OCI-LY1 (cell line): Measurements from ENCODE around the gene AKNAD1.

Experiments
- H2AFZ ChIP-seq: fragments of 200-600 bp; sonication (generic), shearing (Covaris generic); 2 replicates; pipeline ENCODE4 v1.6.0; 2014; ENCODE audit warnings: antibody characterized with exemption, mild to moderate bottlenecking, low read length
- H3F3A ChIP-seq: fragments of 200-600 bp; sonication (generic), shearing (Covaris generic); 2 replicates; pipeline ENCODE4 v1.6.0; 2014; ENCODE audit warnings: mild to moderate bottlenecking, antibody characterized with exemption, low read length, moderate library complexity; ENCODE audit not compliant: insufficient read depth
- H3K27ac ChIP-seq: fragments of 200-600 bp; sonication (generic); 2 replicates; pipeline ENCODE4 v1.5.1; 2014; ENCODE audit warnings: low read length, mixed run types, mild to moderate bottlenecking, low read depth; ENCODE audit not compliant: poor library complexity, severe bottlenecking
- H3K27me3 ChIP-seq: fragments of 200-600 bp; sonication (generic); 2 replicates; pipeline ENCODE4 v1.6.0; 2014; ENCODE audit warnings: antibody characterized with exemption, mild to moderate bottlenecking, low read length, moderate library complexity; ENCODE audit not compliant: insufficient read depth
- H3K36me3 ChIP-seq: fragments of 200-600 bp; sonication (generic); 2 replicates; pipeline ENCODE4 v1.6.1; 2014; ENCODE audit warnings: mild to moderate bottlenecking, antibody characterized with exemption, low read length, moderate library complexity, mixed read lengths; ENCODE audit not compliant: insufficient read depth
- H3K4me1 ChIP-seq: fragments of 200-600 bp; sonication (generic); 2 replicates; pipeline ENCODE4 v1.5.1; 2014; ENCODE audit warnings: mild to moderate bottlenecking, low read length, moderate library complexity; ENCODE audit not compliant: insufficient read depth, severe bottlenecking
- H3K4me2 ChIP-seq: fragments of 200-600 bp; sonication (generic), shearing (Covaris generic); 2 replicates; pipeline ENCODE4 v1.6.1; 2014; ENCODE audit warnings: low read length
- H3K4me3 ChIP-seq: fragments of 200-600 bp; sonication (generic); 2 replicates; pipeline ENCODE4 v1.5.1; 2014; ENCODE audit warnings: low read length, low read depth, mild to moderate bottlenecking, mixed read lengths; ENCODE audit not compliant: poor library complexity, severe bottlenecking
- H3K79me2 ChIP-seq: fragments of 200-600 bp; shearing (Covaris generic); 2 replicates; pipeline ENCODE4 v1.6.1; 2016; ENCODE audit warnings: mixed run types, low read length, mixed read lengths; ENCODE audit not compliant: insufficient read depth
- H3K9ac ChIP-seq: fragments of 200-600 bp; sonication (generic), shearing (Covaris generic); 2 replicates; pipeline ENCODE4 v1.6.1; 2014; ENCODE audit warnings: mild to moderate bottlenecking, low read length, mixed read lengths
- H3K9me2 ChIP-seq: fragments of 200-600 bp; sonication (generic), shearing (Covaris generic); 2 replicates; pipeline ENCODE4 v1.6.1; 2014; ENCODE audit warnings: low read depth, mild to moderate bottlenecking, low read length, mixed read lengths
- H3K9me3 ChIP-seq: fragments of 200-600 bp; shearing (Covaris generic); 2 replicates; pipeline ENCODE4 v1.6.1; 2014; ENCODE audit warnings: low read length, mixed read lengths
- H4K20me1 ChIP-seq: fragments of 200-600 bp; sonication (generic), shearing (Covaris generic); 2 replicates; pipeline ENCODE4 v1.6.0; 2016; ENCODE audit warnings: mild to moderate bottlenecking, low read length; ENCODE audit not compliant: insufficient read depth
- CTCF ChIP-seq: fragments of 200-600 bp; sonication (generic), shearing (Covaris generic); IDR thresholded peaks from 2 replicates; pipeline ENCODE4 v1.5.1; 2017; ENCODE audit warnings: mild to moderate bottlenecking, antibody characterized with exemption, low read length, moderate library complexity, mixed read lengths
- EZH2 ChIP-seq: fragments of 200-600 bp; sonication (generic), shearing (Covaris generic); IDR thresholded peaks from 2 replicates; pipeline ENCODE4 v1.8.0; 2017; ENCODE audit warnings: borderline replicate concordance, mixed run types, mild to moderate bottlenecking, antibody characterized with exemption, low read length, moderate library complexity, mixed read lengths

AKNAD1 gene

GRCh38 chr1:108852221-108852975 lies 4.5 kb downstream of the AKNAD1 start:
- no peaks in the 10 kb centered on the region for H3K9me2 ChIP-seq

GRCh38 chr1:108851567-108851966 lies 5.3 kb downstream of the AKNAD1 start:
- Histone ChIP-seq H3K9me3 (no peaks in the 10 kb centered on the region), H2AFZ (no peak overlapping the region), H3K9ac (no peak overlapping the region), H3K36me3 (no peaks in the 10 kb centered on the region), H3K9me2 (no peaks in the 10 kb centered on the region), H3K79me2 (no peaks in the 10 kb centered on the region), H3K4me2 (no peak overlapping the region), H3K4me1 (no peaks in the 10 kb centered on the region), H3K27ac (no peak overlapping the region), H3K4me3 (no peak overlapping the region), H4K20me1 (no peaks in the 10 kb centered on the region), H3F3A (no peaks in the 10 kb centered on the region), H3K27me3 (no peaks in the 10 kb centered on the region)
- TF ChIP-seq CTCF = no peak
- TF ChIP-seq EZH2 = no peak

More at GRCh38 chr1:108852221-108852975, 4.5 kb downstream of the AKNAD1 start:
- H2AFZ ChIP-seq = no peak overlapping the region
- H3K36me3 ChIP-seq = no peaks in the 10 kb centered on the region
- no peak overlapping the region for H3K27ac ChIP-seq
- no peak for TF ChIP-seq EZH2
- TF ChIP-seq CTCF = no peak
- H3K9me3 ChIP-seq = no peaks in the 10 kb centered on the region
- H3K4me3 ChIP-seq = no peak overlapping the region
- H3K4me1 ChIP-seq = no peaks in the 10 kb centered on the region
- H3F3A ChIP-seq = no peaks in the 10 kb centered on the region
- no peaks in the 10 kb centered on the region for H3K79me2 ChIP-seq
- H3K9ac ChIP-seq = no peak overlapping the region
- H3K27me3 ChIP-seq = no peaks in the 10 kb centered on the region
- H3K4me2 ChIP-seq = no peak overlapping the region
- H4K20me1 ChIP-seq = no peaks in the 10 kb centered on the region

- Histone ChIP-seq H2AFZ (no peak overlapping the region), H3K79me2 (no peaks in the 10 kb centered on the region), H3K36me3 (no peaks in the 10 kb centered on the region), H3K9me2 (no peaks in the 10 kb centered on the region), H4K20me1 (no peaks in the 10 kb centered on the region), H3K4me1 (no peaks in the 10 kb centered on the region), H3K27ac (no peak overlapping the region), H3F3A (no peaks in the 10 kb centered on the region), H3K27me3 (no peaks in the 10 kb centered on the region), H3K9me3 (no peaks in the 10 kb centered on the region), H3K9ac (no peak overlapping the region), H3K4me3 (no peak overlapping the region), H3K4me2 (no peak overlapping the region)
- TF ChIP-seq CTCF (no peak), EZH2 (no peak)
Observed at GRCh38 chr1:108850929-108851328, 6.0 kb downstream of the AKNAD1 start.
